GM11168 (cell line): Measurements from ENCODE around the gene SIGLEC14.

Source experiments
- in situ Hi-C: fragments of 300-500 bp; cut with MboI; formaldehyde crosslinking; loops from one replicate; pipeline ENCODE4 v1.12.0; 2022; ENCODE audit warnings: low sequenced_read_pairs; ENCODE audit not compliant: unreplicated experiment

Gene SIGLEC14

GRCh38 chr19:51628153-51628939 lies 18.3 kb downstream of the SIGLEC14 start:
- in situ Hi-C loops = no loop called here

- in situ Hi-C loops = no loop called here
Observed at GRCh38 chr19:51627491-51628138, 19.0 kb downstream of the SIGLEC14 start.

GRCh38 chr19:51626675-51627074 lies 19.9 kb downstream of the SIGLEC14 start:
- in situ Hi-C loops = no loop called here

DNA sequence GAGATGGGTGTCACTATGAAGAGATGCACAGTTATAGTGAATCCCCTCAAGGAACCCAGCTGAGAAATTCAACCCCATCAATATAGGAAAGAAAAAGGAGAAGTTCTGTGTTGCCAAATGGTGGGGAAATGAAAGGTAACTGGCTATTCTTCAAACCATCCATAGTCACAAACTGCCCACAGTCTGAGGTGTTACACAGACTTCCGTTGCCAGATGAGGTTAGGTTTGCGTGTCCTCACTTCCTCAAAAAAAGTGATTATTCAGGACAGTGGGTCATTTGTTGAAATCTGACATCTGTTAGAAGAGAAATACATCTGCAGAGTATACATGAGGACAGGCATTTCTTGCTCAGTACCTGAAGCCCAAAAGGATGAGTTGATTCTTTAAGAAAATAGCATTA lies 25.4 kb downstream of the SIGLEC14 start:
- in situ Hi-C loops = no loop called here

GRCh38 chr19:51615991-51616390 lies 30.6 kb downstream of the SIGLEC14 start:
- in situ Hi-C loops = no loop called here

DNA sequence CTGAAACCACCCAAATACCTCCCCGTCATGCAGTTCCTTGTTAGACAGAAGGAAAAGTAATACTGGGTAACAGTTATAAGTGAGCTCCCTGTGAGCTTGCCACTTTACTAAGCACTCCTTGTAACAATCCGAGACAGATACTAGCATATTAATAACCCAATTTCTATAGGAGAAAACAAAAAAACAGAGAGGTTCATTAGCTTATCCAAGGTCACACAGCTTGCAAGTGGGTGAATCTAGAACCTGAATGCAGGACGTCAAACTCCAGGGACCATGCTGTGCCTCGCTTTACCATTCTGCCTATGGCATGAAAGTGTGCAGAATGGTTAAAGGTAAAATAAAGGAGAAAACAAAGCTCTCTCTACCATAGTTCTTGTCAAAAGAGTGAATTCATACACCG lies 31.8 kb downstream of the SIGLEC14 start:
- in situ Hi-C loops = no loop called here

DNA sequence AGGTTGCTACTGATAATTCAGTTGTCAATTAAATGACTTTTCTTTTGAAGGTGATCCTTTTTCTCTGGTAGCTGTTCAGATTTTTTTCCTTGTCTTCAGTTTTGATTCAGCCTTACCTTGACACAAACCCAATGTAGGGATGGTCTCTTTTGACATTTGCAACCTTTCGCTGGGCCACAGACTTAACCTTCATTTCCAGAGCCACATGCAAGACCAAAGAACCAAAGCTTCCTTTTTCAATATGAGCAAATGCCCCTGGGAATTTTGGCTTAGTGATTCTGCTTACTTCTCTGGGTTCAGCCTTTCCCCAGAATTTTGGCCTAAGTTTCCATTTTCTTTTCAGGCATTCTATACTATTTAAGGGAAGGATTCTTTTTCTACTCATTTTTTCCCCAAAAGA lies 36.0 kb downstream of the SIGLEC14 start:
- in situ Hi-C loops = no loop called here

DNA sequence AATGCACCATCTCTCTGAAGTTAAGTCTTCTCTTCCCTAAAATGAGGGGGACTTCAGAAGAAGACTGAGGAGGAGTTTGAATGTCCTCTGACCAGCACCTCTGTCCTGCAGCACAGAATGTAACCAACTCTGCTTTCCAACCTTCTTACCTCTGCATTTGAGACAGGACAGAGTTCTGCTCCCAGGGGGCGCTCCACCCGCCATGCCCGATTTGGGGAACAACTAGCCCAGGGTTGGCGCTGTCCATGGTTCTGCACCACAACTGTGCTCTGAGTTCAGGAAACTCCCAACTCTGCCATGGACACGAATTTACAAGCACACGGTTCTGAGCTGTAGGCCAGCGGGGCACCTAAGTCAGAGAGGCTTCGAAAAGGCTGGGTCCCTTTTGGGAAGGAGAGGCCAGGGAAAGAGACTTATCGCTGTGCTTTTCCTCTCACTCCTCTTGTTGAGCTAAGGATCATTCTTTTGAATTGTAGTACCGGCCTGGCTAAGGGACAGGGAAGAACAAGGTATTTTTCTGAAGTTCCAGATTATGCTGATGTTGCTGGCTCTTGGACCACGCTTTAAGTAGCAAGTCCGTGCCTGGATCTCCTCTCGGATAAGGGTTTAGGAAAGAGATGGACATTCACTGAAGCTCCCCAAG lies 38.6 kb downstream of the SIGLEC14 start:
- in situ Hi-C loops = no loop called here

DNA sequence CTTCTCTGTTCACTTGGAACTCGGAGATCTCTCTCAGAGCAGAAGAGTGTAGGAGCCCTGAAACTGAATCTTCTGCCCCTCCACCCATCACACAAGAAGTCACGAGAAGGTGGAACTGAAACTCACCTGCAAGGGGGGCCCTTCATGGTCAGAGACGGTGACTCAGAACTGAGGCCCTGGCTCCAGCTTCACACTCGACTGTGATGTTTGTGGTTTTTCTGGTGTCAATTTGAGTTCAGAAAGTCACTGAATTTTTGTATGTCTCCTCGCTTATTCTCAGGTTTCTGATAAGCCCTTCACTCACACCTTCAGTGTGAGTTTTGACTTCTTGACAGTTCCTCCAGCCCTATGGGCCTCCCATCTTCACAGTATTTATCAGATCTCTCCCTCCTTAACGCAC lies 39.5 kb downstream of the SIGLEC14 start:
- in situ Hi-C loops = no loop called here

DNA sequence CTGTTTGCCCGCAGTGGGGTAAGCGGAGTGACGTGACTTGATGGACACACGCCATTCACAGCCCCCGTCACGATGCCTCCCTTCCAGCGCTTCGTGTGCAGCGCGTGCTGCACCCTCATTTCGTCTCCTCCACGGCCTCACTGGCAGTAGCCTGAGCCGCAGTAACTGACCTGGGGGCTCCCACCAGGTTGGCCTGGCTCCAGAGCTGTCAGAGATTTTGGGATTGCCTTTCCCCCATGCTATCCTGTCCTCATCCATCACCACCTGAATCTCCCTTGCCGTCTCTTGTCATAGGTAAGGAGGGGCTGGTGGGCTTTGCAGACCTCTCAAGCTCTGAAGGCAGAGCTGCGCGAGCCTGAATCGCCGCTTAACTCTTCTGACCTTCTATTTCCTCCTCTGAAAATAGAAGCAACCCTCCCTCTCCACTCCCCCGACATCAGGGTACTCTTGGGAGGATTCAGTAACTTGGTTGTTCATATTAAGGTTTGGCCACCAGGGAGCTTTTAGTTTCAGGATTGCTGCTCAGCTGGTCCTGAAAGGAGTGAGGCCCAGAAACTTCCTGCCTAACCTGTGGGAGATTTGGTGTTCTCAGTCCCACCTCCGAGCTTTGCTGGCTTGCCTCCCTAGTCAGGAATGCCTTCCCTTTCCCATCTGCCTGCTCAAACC lies 44.3 kb downstream of the SIGLEC14 start:
- in situ Hi-C loops = no loop called here

DNA sequence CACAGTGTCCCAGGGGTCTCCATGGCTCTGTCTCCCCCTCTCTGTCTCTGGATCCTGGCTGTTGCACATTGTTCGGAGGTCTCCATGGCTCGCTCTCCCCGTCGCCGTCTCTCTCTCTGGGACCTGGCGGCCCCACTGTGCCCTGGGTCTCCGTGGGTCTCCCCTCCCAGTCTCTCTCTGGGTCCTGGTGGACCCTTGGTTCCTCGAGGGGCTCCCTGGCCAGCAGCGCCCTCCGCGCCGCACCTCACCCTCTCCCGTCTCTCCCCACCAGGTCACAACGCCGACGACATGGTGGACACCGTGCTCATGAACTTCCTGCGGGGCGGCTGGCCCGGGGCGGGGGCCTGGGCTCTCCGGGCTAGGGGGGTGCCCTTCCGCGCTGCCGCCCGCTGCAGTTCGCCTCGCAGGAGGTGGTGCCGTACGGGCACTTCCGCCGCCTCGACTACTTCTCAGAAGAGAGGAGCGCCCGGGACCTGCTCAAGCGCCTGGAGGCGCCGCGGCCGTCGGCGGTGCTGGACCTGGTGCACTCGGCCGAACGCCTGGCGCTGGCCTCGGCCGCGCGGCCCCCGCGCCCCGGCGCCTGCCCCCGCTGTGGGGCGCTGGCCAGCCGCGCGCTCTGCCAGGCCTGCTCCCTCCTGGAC lies 45.6 kb downstream of the SIGLEC14 start:
- in situ Hi-C loops = no loop called here

- in situ Hi-C loops = no loop called here
Observed at GRCh38 chr19:51599084-51599483, 47.5 kb downstream of the SIGLEC14 start.

- in situ Hi-C loops = no loop called here
Observed at GRCh38 chr19:51598159-51598915, 48.3 kb downstream of the SIGLEC14 start.

DNA sequence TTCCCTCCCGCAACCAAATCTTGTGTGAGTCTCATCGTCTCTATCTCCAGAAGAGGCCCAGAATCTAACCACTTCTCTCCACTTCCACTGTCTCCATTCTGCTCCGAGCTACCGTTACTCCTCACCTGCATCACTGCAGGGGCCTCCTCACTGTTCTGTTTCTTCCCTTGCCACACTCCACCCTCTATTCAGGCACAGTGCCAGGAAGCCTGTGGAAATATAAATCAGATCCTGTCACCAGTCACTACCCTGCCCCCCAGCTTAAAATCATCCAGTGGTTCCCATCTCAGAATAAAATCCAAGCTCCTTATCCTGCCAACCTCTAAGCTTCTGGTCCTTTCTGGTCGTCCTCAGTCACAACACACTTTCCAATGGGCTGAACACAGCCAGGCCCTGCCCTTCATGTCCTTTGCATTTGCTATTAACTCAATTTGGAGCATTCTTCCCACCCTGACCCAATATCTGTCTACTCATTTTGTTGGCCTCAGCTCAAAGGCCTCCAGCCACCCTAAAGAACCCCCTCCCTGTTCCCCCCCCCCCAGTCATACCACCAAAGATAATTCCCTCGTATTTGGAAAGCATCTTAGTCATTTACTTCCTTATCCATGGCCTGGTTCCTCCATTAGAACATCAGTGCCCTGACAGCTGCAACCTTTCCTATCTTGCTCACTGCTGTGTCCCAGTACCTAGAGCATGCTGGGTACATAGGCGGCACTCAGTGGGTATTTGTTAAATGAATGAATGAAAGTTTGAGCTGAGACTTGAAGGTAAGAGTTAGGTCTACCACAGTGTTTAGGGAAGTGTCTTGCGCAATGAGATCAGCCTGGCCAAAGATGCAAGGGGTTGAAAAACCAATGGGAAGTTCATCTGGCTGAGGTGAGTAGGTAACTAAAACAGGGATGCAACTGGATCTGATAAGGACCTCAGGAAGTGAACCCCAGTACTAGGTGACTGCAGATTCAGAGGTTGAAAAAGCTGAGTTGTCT lies 51.1 kb downstream of the SIGLEC14 start:
- in situ Hi-C loops = no loop called here

DNA sequence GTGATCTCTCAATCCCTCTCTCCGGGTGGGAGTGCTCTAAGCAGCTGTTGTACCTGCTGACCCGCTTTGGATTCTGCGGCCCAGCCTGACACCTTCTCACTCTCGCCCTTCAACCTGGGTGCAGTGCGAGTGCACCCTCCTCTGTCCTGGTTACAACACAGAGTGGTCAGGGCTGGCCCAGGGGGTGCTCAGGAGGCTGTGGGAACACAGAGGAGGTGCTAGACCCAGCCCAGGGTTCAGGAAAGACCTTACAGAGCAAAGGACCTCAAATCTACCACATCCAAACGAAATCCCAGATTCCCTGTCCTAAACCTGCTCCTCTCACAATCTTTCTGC lies 51.9 kb downstream of the SIGLEC14 start:
- in situ Hi-C loops = no loop called here

GRCh38 chr19:51593969-51594773 lies 52.5 kb downstream of the SIGLEC14 start:
- in situ Hi-C loops = no loop called here

- in situ Hi-C loops = no loop called here
Observed at GRCh38 chr19:51593138-51593890, 53.3 kb downstream of the SIGLEC14 start.
